Tibial nerve (tissue), 4 donors: ENCODE measurements around the gene PRPF6. TPM values are rescaled to one million over a fixed set of nuclear protein-coding genes. Genes with fewer than 3 reads are reported as not detected.

Experiments used
- DNase-seq, 2 donors: peaks; one replicate each; pipeline ENCODE4 v3.0.0-alpha.2; 2019; ENCODE audit warnings: low spot score in 2 of 2
- H3K27ac ChIP-seq, 4 donors: fragments of 200-600 bp; sonication (generic) in 3 of 4; one replicate each; pipeline ENCODE4 v1.5.1; 2017 to 2019; ENCODE audit warnings: mild to moderate bottlenecking in 1 of 4
- H3K27me3 ChIP-seq, 2 donors: fragments of 200-600 bp; sonication (generic) in 1 of 2; one replicate each; pipeline versions ENCODE4 v1.5.1 to v1.6.0; 2017 to 2019
- H3K36me3 ChIP-seq, 3 donors: fragments of 200-600 bp; sonication (generic); one replicate each; pipeline ENCODE4 v1.5.1; 2018 to 2019
- H3K4me1 ChIP-seq, 4 donors: fragments of 200-600 bp; sonication (generic) in 3 of 4; one replicate each; pipeline ENCODE4 v1.5.1; 2017 to 2019
- H3K4me3 ChIP-seq, 4 donors: fragments of 200-600 bp; sonication (generic) in 3 of 4; one replicate each; pipeline ENCODE4 v1.5.1; 2017 to 2019; ENCODE audit warnings: mild to moderate bottlenecking in 1 of 4, moderate library complexity in 1 of 4
- H3K9me3 ChIP-seq, 4 donors: fragments of 200-600 bp; sonication (generic) in 3 of 4; one replicate each; pipeline ENCODE4 v1.5.1; 2017 to 2019
- EP300 ChIP-seq, 2 donors: sonication (generic); formaldehyde crosslinking; IDR thresholded peaks; one replicate each; pipeline ENCODE4 v1.6.1; 2017; ENCODE audit warnings: antibody characterized with exemption in 2 of 2, mild to moderate bottlenecking in 1 of 2
- POLR2A ChIP-seq, 2 donors: fragments of 450-650 bp; IDR thresholded peaks; one replicate each; pipeline ENCODE4 v1.6.1; 2017; ENCODE audit warnings: antibody characterized with exemption in 2 of 2, mild to moderate bottlenecking in 2 of 2, moderate library complexity in 2 of 2
- WGBS, 2 donors: methylation state at CpG; one replicate each; pipeline ENCODE4 v1.1.5; 2018; 5-methylcytosine and 5-hydroxymethylcytosine counted together
- total RNA-seq, 4 donors: library from RNA; depleted of rRNA; stranded (reverse); fragments of >200 nt; gene quantifications; one replicate each; pipeline ENCODE4 v1.1.0, GENCODE V29; 2016
- TF ChIP-seq, protein P1 (sequence below), 5 experiments: fragments of 200-600 bp in 3 of 5; fragments of 450-650 bp in 2 of 5; sonication (generic) in 3 of 5; IDR thresholded peaks; one replicate each; pipeline ENCODE4 v1.5.1; 2016 to 2019; ENCODE audit warnings: antibody characterized with exemption in 5 of 5, mild to moderate bottlenecking in 3 of 5, moderate library complexity in 2 of 5

The PRPF6 gene
- total RNA-seq, 4 donors from 2014 or later, result 70.5 to 77.0 (median 73.8) TPM

DNA sequence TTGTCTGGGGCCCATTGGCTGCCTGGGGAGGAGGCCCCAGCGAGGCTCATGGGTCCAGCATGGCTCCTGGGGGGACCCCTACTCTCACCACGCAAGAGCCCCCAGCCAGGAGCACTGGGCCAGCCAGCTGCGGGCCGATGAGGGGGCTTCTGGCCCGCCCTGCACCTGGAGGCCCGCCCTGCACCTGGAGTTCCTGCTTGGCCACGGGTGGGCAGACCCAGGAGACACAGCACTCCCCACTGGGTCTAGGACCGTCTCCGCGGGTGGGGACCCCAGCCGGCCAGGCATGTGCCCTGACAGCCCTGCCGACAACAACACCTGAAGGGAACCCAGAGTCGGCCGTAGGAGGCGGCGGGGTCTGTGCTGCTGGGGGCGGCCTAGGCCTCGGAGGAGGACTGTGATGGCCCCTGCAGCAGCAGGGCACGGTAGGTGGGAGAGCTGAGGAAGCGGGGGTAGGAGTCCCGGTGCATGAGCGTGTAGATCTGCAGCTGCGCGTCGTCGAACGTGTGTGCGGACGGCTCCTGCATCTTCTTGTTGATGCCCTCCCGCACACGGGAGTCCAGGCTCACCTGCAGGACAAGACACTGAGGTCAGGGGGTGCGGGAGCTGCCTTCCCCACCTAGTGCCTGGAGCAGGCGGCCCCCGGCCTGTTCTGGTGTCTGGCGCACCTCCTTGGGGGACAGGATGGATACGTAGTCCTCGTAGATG, 92.7 kb downstream of the PRPF6 start:
- peaks cover 0 to 11% (median 3%) of the 10 kb centered on the region in 4 donors for H3K4me1 ChIP-seq
- peaks cover 0 to 67% (median 0%) of the 10 kb centered on the region in 3 donors for H3K36me3 ChIP-seq
- H3K4me3 ChIP-seq, result no peak overlapping the region
- 89 to 90% methylated on average over 29 to 31 of the region's 37 CpGs for WGBS, 2 donors
- no peaks in the 10 kb centered on the region for H3K9me3 ChIP-seq
- H3K27ac ChIP-seq, result no peak overlapping the region
- no peaks in the 10 kb centered on the region for H3K27me3 ChIP-seq
- no peak for DNase-seq
- TF ChIP-seq, protein P1, sequence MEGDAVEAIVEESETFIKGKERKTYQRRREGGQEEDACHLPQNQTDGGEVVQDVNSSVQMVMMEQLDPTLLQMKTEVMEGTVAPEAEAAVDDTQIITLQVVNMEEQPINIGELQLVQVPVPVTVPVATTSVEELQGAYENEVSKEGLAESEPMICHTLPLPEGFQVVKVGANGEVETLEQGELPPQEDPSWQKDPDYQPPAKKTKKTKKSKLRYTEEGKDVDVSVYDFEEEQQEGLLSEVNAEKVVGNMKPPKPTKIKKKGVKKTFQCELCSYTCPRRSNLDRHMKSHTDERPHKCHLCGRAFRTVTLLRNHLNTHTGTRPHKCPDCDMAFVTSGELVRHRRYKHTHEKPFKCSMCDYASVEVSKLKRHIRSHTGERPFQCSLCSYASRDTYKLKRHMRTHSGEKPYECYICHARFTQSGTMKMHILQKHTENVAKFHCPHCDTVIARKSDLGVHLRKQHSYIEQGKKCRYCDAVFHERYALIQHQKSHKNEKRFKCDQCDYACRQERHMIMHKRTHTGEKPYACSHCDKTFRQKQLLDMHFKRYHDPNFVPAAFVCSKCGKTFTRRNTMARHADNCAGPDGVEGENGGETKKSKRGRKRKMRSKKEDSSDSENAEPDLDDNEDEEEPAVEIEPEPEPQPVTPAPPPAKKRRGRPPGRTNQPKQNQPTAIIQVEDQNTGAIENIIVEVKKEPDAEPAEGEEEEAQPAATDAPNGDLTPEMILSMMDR (IDR thresholded peaks at IDR 0.05), result no peak
- TF ChIP-seq EP300 (IDR thresholded peaks at IDR 0.05) (no peak), POLR2A (IDR thresholded peaks at IDR 0.05) (no peak)

- DNase-seq, result no peak
- peaks cover 0 to 18% (median 10%) of the 10 kb centered on the region in 4 donors for H3K4me1 ChIP-seq
- no peaks in the 10 kb centered on the region for H3K27me3 ChIP-seq
- TF ChIP-seq, protein P1 (IDR thresholded peaks at IDR 0.05), result no peak
- no peak for TF ChIP-seq EP300 (IDR thresholded peaks at IDR 0.05)
- no peak for TF ChIP-seq POLR2A (IDR thresholded peaks at IDR 0.05)
- H3K9me3 ChIP-seq, result no peaks in the 10 kb centered on the region
- 86 to 89% methylated on average over 24 to 28 of the region's 28 CpGs for WGBS, 2 donors
- no peak overlapping the region for H3K4me3 ChIP-seq
- H3K27ac ChIP-seq, result no peak overlapping the region
- H3K36me3 ChIP-seq, result peaks cover 0 to 61% (median 0%) of the 10 kb centered on the region in 3 donors
Measured at GRCh38 chr20:64074184-64074789, 93.4 kb downstream of the PRPF6 start.

- Histone ChIP-seq H3K4me1 (peaks cover 0 to 21% (median 11%) of the 10 kb centered on the region in 4 donors), H3K27me3 (no peaks in the 10 kb centered on the region), H3K9me3 (no peaks in the 10 kb centered on the region), H3K4me3 (no peak overlapping the region), H3K27ac (no peak overlapping the region), H3K36me3 (peaks cover 0 to 55% (median 0%) of the 10 kb centered on the region in 3 donors)
- TF ChIP-seq POLR2A (IDR thresholded peaks at IDR 0.05) (no peak), EP300 (IDR thresholded peaks at IDR 0.05) (no peak)
- TF ChIP-seq, protein P1 (IDR thresholded peaks at IDR 0.05), result no peak
- WGBS, 2 donors, result 82 to 87% methylated on average over 3 to 8 of the region's 8 CpGs
- no peak for DNase-seq
Measured at GRCh38 chr20:64074963-64075362, 94.0 kb downstream of the PRPF6 start.

GRCh38 chr20:64075556-64075955, 94.6 kb downstream of the PRPF6 start:
- Histone ChIP-seq H3K27me3 (no peaks in the 10 kb centered on the region), H3K9me3 (no peaks in the 10 kb centered on the region), H3K36me3 (peaks cover 0 to 49% (median 0%) of the 10 kb centered on the region in 3 donors), H3K4me1 (peaks cover 0 to 27% (median 11%) of the 10 kb centered on the region in 4 donors), H3K4me3 (no peak overlapping the region), H3K27ac (no peak overlapping the region)
- TF ChIP-seq POLR2A (IDR thresholded peaks at IDR 0.05) (no peak), EP300 (IDR thresholded peaks at IDR 0.05) (no peak)
- TF ChIP-seq, protein P1 (IDR thresholded peaks at IDR 0.05), result no peak
- no peak for DNase-seq
- 89 to 91% methylated on average over 11 to 12 of the region's 12 CpGs for WGBS, 2 donors
